ENCODE results near the gene CNDP2. TPM values are rescaled to one million over a fixed set of nuclear protein-coding genes. Genes with fewer than 3 reads are reported as not detected.

CNDP2 gene
- total and polyA plus RNA-seq, 2 donors (not counting 1 experiment from before 2014, with no cell fraction given), result 121 to 182 TPM

DNA sequence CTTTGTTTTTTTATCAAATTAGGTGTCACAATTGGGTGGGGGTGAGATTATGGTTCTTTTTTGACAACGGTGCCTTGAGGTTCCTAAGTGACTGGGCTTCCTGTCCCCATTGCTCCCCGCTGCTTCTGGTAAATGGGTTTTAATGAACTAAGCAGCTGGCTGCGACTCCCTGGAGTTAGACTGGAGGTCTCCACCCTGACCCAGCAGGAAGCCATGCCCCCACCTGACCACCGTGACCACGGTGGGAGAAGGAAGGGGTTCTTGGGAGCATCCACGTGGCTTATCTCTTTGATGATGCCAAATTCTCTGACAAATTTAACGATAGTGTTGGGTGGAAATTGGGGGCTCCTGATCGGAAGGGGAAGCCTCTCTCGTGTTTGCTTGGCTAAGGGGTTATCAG, 12.2 kb downstream of the CNDP2 start:
- peaks cover 81% of the 10 kb centered on the region for H3K79me2 ChIP-seq (ENCODE audit: control insufficient read depth, insufficient read depth, low read length)
- no peak for ATAC-seq (ENCODE audit: low read depth)
- H3K4me2 ChIP-seq (replicated peaks; ENCODE audit: low read depth, low read length, poor library complexity, severe bottlenecking), result no peak overlapping the region
- H3K4me3 ChIP-seq (ENCODE audit: control extremely low read depth in 1 of 5, extremely low read depth in 1 of 5, insufficient read depth in 1 of 5, low read depth in 2 of 5, low read length in 4 of 5), result no peak overlapping the region
- H2AFZ ChIP-seq (ENCODE audit: insufficient read depth, low read depth, low read length, poor library complexity, severe bottlenecking), result no peak overlapping the region
- no peak overlapping the region for H3K4me3 Mint-ChIP-seq
- 88% methylated on average over 9 of the region's 9 CpGs for WGBS (ENCODE audit: insufficient coverage)
- no peaks in the 10 kb centered on the region for H3K9me3 Mint-ChIP-seq (ENCODE audit: insufficient read depth)
- no peak for DNase-seq
- peaks cover 6% of the 10 kb centered on the region for H3K4me1 Mint-ChIP-seq
- H3K36me3 ChIP-seq (replicated peaks in 1 of 2; ENCODE audit: control extremely low read depth in 1 of 2, control insufficient read depth in 1 of 2, extremely low read depth in 1 of 2, insufficient read depth in 2 of 2, low read length in 1 of 2), result peaks cover 8 to 95% of the 10 kb centered on the region in 2 experiments
- CTCF ChIA-PET, result no interaction called here
- intact Hi-C loops (cut with micrococcal nuclease), result no loop called here
- H4K20me1 ChIP-seq (ENCODE audit: control insufficient read depth, insufficient read depth, low read length, poor library complexity, severe bottlenecking), result peaks cover 76% of the 10 kb centered on the region
- POLR2A ChIA-PET, result no interaction called here
- no peak for TF ChIP-seq EZH2 (IDR thresholded peaks at IDR 0.05; ENCODE audit: borderline replicate concordance, insufficient read depth, low read depth, low read length, poor library complexity, severe bottlenecking)
- TF ChIP-seq, protein P1, sequence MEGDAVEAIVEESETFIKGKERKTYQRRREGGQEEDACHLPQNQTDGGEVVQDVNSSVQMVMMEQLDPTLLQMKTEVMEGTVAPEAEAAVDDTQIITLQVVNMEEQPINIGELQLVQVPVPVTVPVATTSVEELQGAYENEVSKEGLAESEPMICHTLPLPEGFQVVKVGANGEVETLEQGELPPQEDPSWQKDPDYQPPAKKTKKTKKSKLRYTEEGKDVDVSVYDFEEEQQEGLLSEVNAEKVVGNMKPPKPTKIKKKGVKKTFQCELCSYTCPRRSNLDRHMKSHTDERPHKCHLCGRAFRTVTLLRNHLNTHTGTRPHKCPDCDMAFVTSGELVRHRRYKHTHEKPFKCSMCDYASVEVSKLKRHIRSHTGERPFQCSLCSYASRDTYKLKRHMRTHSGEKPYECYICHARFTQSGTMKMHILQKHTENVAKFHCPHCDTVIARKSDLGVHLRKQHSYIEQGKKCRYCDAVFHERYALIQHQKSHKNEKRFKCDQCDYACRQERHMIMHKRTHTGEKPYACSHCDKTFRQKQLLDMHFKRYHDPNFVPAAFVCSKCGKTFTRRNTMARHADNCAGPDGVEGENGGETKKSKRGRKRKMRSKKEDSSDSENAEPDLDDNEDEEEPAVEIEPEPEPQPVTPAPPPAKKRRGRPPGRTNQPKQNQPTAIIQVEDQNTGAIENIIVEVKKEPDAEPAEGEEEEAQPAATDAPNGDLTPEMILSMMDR (IDR thresholded peaks at IDR 0.05), result no peak
- no peaks in the 10 kb centered on the region for H3K27me3 ChIP-seq (replicated peaks in 1 of 4; ENCODE audit: control extremely low read depth in 1 of 4, control insufficient read depth in 3 of 4, insufficient read depth in 4 of 4, low read length in 3 of 4)
- no peaks in the 10 kb centered on the region for H3K9me3 ChIP-seq (ENCODE audit: control extremely low read depth in 1 of 3, control insufficient read depth in 2 of 3, insufficient read depth in 1 of 3, low read length in 2 of 3)
- H3K27ac Mint-ChIP-seq, result no peak overlapping the region
- H3K27ac ChIP-seq (ENCODE audit: low read length in 2 of 2), result no peak overlapping the region
- H3K27me3 Mint-ChIP-seq, result no peaks in the 10 kb centered on the region
- no peaks in the 10 kb centered on the region for H3K4me1 ChIP-seq (ENCODE audit: control insufficient read depth in 2 of 2, insufficient read depth in 2 of 2, low read length in 2 of 2)
- H3K9ac ChIP-seq (ENCODE audit: low read length), result no peak overlapping the region

DNA sequence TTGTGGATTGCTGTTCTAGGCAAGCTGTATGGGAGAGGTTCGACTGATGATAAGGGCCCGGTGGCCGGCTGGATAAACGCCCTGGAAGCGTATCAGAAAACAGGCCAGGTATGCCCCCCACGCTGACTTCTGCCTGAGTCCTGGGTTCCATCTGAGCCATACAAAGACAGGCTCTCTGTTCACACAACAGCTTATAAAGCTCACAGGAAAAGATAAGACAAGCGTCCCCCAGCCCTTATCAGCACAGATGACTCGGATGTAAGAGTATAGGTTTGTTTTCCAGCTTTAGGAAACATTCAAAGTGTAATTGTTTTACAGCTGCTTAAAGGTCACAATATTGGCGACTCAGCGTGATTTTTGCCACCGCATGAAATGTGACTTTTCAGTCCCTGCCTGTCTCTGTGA, 12.7 kb downstream of the CNDP2 start:
- Histone ChIP-seq H3K79me2 (ENCODE audit: control insufficient read depth, insufficient read depth, low read length) (peaks cover 81% of the 10 kb centered on the region), H4K20me1 (ENCODE audit: control insufficient read depth, insufficient read depth, low read length, poor library complexity, severe bottlenecking) (peaks cover 81% of the 10 kb centered on the region), H3K36me3 (replicated peaks in 1 of 2; ENCODE audit: control extremely low read depth in 1 of 2, control insufficient read depth in 1 of 2, extremely low read depth in 1 of 2, insufficient read depth in 2 of 2, low read length in 1 of 2) (peaks cover 8 to 95% of the 10 kb centered on the region in 2 experiments), H3K4me2 (replicated peaks; ENCODE audit: low read depth, low read length, poor library complexity, severe bottlenecking) (no peak overlapping the region), H2AFZ (ENCODE audit: insufficient read depth, low read depth, low read length, poor library complexity, severe bottlenecking) (no peak overlapping the region), H3K27ac (ENCODE audit: low read length in 2 of 2) (no peak overlapping the region), H3K4me3 (ENCODE audit: control extremely low read depth in 1 of 5, extremely low read depth in 1 of 5, insufficient read depth in 1 of 5, low read depth in 2 of 5, low read length in 4 of 5) (no peak overlapping the region), H3K9ac (ENCODE audit: low read length) (no peak overlapping the region), H3K9me3 (ENCODE audit: control extremely low read depth in 1 of 3, control insufficient read depth in 2 of 3, insufficient read depth in 1 of 3, low read length in 2 of 3) (no peaks in the 10 kb centered on the region), H3K27me3 (replicated peaks in 1 of 4; ENCODE audit: control extremely low read depth in 1 of 4, control insufficient read depth in 3 of 4, insufficient read depth in 4 of 4, low read length in 3 of 4) (no peaks in the 10 kb centered on the region), H3K4me1 (ENCODE audit: control insufficient read depth in 2 of 2, insufficient read depth in 2 of 2, low read length in 2 of 2) (no peaks in the 10 kb centered on the region)
- WGBS (ENCODE audit: insufficient coverage), result 98% methylated on average over 7 of the region's 11 CpGs
- Mint-ChIP-seq H3K4me3 (no peak overlapping the region), H3K4me1 (peaks cover 6% of the 10 kb centered on the region), H3K27me3 (no peaks in the 10 kb centered on the region), H3K27ac (no peak overlapping the region), H3K9me3 (ENCODE audit: insufficient read depth) (no peaks in the 10 kb centered on the region)
- CTCF ChIA-PET, result no interaction called here
- DNase-seq (no peak), ATAC-seq (ENCODE audit: low read depth) (no peak)
- POLR2A ChIA-PET, result no interaction called here
- intact Hi-C loops (cut with micrococcal nuclease), result no loop called here
- TF ChIP-seq EZH2 (IDR thresholded peaks at IDR 0.05; ENCODE audit: borderline replicate concordance, insufficient read depth, low read depth, low read length, poor library complexity, severe bottlenecking), result no peak
- TF ChIP-seq, protein P1 (IDR thresholded peaks at IDR 0.05), result no peak

Data from B cell (primary cell).